Endothelial cell of umbilical vein (primary cell): Measurements from ENCODE around the gene PPP4R3B. TPM values are rescaled to one million over a fixed set of nuclear protein-coding genes. Genes with fewer than 3 reads are reported as not detected.
A peak's percentile ranks its signal among the peaks of the same experiment; 100 is the strongest.

ENCODE experiments used
- BruUV-seq: library from RNA; stranded (reverse); fragments of 400-500 nt; replicated peaks from 2 replicates; lab custom pipeline; 2021; lab: Mats Ljungman, UMichigan
- CTCF ChIA-PET: fragments of 300-600, 350-600 bp; sonication (Branson Sonifier 250); formaldehyde crosslinking; loops from one replicate; lab custom pipeline; 2021; ENCODE audit warnings: antibody characterized with exemption, inconsistent platforms; lab: Charles Lee
- POLR2A ChIA-PET: fragments of 300-600, 350-600 bp; sonication (Branson Sonifier 250); formaldehyde crosslinking; loops from one replicate; lab custom pipeline; 2021; ENCODE audit warnings: antibody characterized with exemption, inconsistent platforms; lab: Charles Lee
- DNase-seq: peaks from one replicate; pipeline ENCODE4 v3.0.0-alpha.2; 2011; ENCODE audit warnings: low read depth, low spot score
- FAIRE-seq: peaks from 2 replicates; lab custom pipeline; 2011; peaks lifted over from hg19 to GRCh38; lab: Jason Lieb, UNC
- H2AFZ ChIP-seq: 2 replicates; pipeline ENCODE4 v1.6.0; 2012; ENCODE audit warnings: low read depth, low read length, control low read depth, inconsistent platforms
- H3K27ac ChIP-seq: 2 replicates; pipeline ENCODE4 v1.5.1; 2011; ENCODE audit warnings: low read depth, mild to moderate bottlenecking, control low read depth, low read length, moderate library complexity; ENCODE audit not compliant: insufficient read depth
- H3K27me3 ChIP-seq, 2 experiments: 2 replicates each; pipeline versions ENCODE4 v1.6.0 to v1.6.1; 2011; ENCODE audit warnings: low read length in 2 of 2, mixed read lengths in 1 of 2; ENCODE audit not compliant: control insufficient read depth in 2 of 2, insufficient read depth in 2 of 2
- H3K36me3 ChIP-seq, 2 experiments: 2 replicates in 1 of 2; 3 replicates in 1 of 2; pipeline ENCODE4 v1.5.1; 2011; ENCODE audit warnings: low read length in 2 of 2, mild to moderate bottlenecking in 1 of 2, moderate library complexity in 1 of 2; ENCODE audit not compliant: control insufficient read depth in 2 of 2, insufficient read depth in 2 of 2; ENCODE audit errors: extremely low read depth in 1 of 2
- H3K4me1 ChIP-seq: 3 replicates; pipeline ENCODE4 v1.5.1; 2011; ENCODE audit warnings: mild to moderate bottlenecking, low read length; ENCODE audit not compliant: control insufficient read depth, insufficient read depth; ENCODE audit errors: extremely low read depth
- H3K4me2 ChIP-seq: 2 replicates; pipeline ENCODE4 v1.6.1; 2011; ENCODE audit warnings: low read length, control low read depth, mixed read lengths; ENCODE audit not compliant: insufficient read depth
- H3K4me3 ChIP-seq, 3 experiments: fragments of 200-600 bp in 1 of 3; sonication (generic), shearing (Covaris generic) in 1 of 3; replicated peaks in 1 of 3; 2 replicates each; pipeline ENCODE4 v1.5.1; 2011 to 2016; ENCODE audit warnings: control low read depth in 3 of 3, low read length in 3 of 3, mild to moderate bottlenecking in 2 of 3, inconsistent platforms in 1 of 3, low read depth in 1 of 3, moderate library complexity in 1 of 3; ENCODE audit not compliant: insufficient read depth in 1 of 3
- H3K79me2 ChIP-seq: 2 replicates; pipeline ENCODE4 v1.6.0; 2012; ENCODE audit warnings: low read length, inconsistent platforms; ENCODE audit not compliant: control insufficient read depth, insufficient read depth
- H3K9ac ChIP-seq: replicated peaks from 2 replicates; pipeline ENCODE3; 2011; ENCODE audit warnings: low read length, control low read depth; ENCODE audit not compliant: insufficient read depth; ENCODE audit errors: extremely low read depth
- H3K9me1 ChIP-seq: replicated peaks from 3 replicates; pipeline ENCODE4 v1.6.0; 2011; ENCODE audit warnings: mild to moderate bottlenecking, low read length; ENCODE audit not compliant: control insufficient read depth, insufficient read depth; ENCODE audit errors: extremely low read depth
- H3K9me3 ChIP-seq: replicated peaks from 2 replicates; pipeline ENCODE4 v1.5.1; 2012; ENCODE audit warnings: low read length, inconsistent platforms; ENCODE audit not compliant: control insufficient read depth, insufficient read depth
- H4K20me1 ChIP-seq: replicated peaks from 2 replicates; pipeline ENCODE3; 2011; ENCODE audit warnings: mild to moderate bottlenecking, low read length; ENCODE audit not compliant: control insufficient read depth, insufficient read depth; ENCODE audit errors: extremely low read depth
- EZH2 ChIP-seq: IDR thresholded peaks from 2 replicates; pipeline ENCODE4 v1.6.1; 2012; ENCODE audit warnings: borderline replicate concordance, low read depth, mild to moderate bottlenecking, moderate library complexity, low read length, inconsistent platforms; ENCODE audit not compliant: severe bottlenecking
- FOS ChIP-seq: IDR thresholded peaks from 2 replicates; pipeline ENCODE4 v1.6.1; 2011; ENCODE audit warnings: mild to moderate bottlenecking, low read length, moderate library complexity, borderline replicate concordance; ENCODE audit not compliant: insufficient read depth
- GATA2 ChIP-seq: IDR thresholded peaks from 2 replicates; pipeline ENCODE4 v1.7.0; 2011; ENCODE audit warnings: low read depth, mild to moderate bottlenecking, moderate library complexity, mixed read lengths, low read length; ENCODE audit not compliant: insufficient read length, insufficient read depth
- JUN ChIP-seq: IDR thresholded peaks from 2 replicates; pipeline ENCODE4 v1.6.1; 2011; ENCODE audit warnings: borderline replicate concordance, low read depth; ENCODE audit not compliant: insufficient read length, insufficient read depth
- MYC ChIP-seq: IDR thresholded peaks from one replicate; pipeline ENCODE4 v1.6.1; 2011; ENCODE audit warnings: mild to moderate bottlenecking, low read depth, low read length
- POLR2A ChIP-seq: IDR thresholded peaks from 2 replicates; pipeline ENCODE4 v1.6.1; 2012; ENCODE audit warnings: low read depth, mild to moderate bottlenecking, control low read depth, low read length
- POLR2AphosphoS5 ChIP-seq: IDR thresholded peaks from 2 replicates; pipeline ENCODE4 v1.6.1; 2012; ENCODE audit warnings: low read depth, mild to moderate bottlenecking, control low read depth, low read length, moderate library complexity; ENCODE audit not compliant: insufficient read depth
- dilution Hi-C: fragments of 300-500 bp; cut with MboI; formaldehyde crosslinking; loops from one replicate; pipeline ENCODE4 v1.15.0; 2019; ENCODE audit warnings: low sequenced_read_pairs; ENCODE audit not compliant: extremely low pct_ligation_motif_present
- intact Hi-C: fragments of 100-400 bp; cut with micrococcal nuclease; formaldehyde crosslinking; loops from one replicate; pipeline ENCODE4 v1.10.0; 2022
- polyA plus RNA-seq, 4 experiments: library from polyadenylated mRNA; depleted of rRNA in 3 of 4; stranded (reverse) in 3 of 4; unstranded in 1 of 4; fragments of >200 nt; gene quantifications; 2 replicates each; pipeline versions ENCODE4 v1.2.1 to v1.2.3, GENCODE V29; 2011 to 2012; ENCODE audit warnings: missing spikeins in 1 of 4
- total RNA-seq: library from RNA; stranded (reverse); gene quantifications from 2 replicates; pipeline ENCODE4 v1.2.3, GENCODE V29; 2021
- TF ChIP-seq, protein P1 (sequence below), 2 donors: IDR thresholded peaks; 1 replicate in 1 of 2; 2 replicates in 1 of 2; pipeline ENCODE4 v1.5.1; 2011; ENCODE audit warnings: low read length in 2 of 2, mild to moderate bottlenecking in 2 of 2, moderate library complexity in 2 of 2, control low read depth in 1 of 2, inconsistent platforms in 1 of 2, low read depth in 1 of 2; ENCODE audit not compliant: insufficient read depth in 1 of 2; ENCODE audit errors: extremely low read depth in 1 of 2
- TF ChIP-seq, protein P2 (sequence below): IDR thresholded peaks from 2 replicates; pipeline ENCODE4 v1.6.1; 2011; ENCODE audit not compliant: insufficient read depth, insufficient read length

PPP4R3B gene
- total and polyA plus RNA-seq, 2 donors (not counting 3 experiments of a cell fraction or from before 2014, with no cell fraction given), result 11.2 to 51.5 TPM

DNA sequence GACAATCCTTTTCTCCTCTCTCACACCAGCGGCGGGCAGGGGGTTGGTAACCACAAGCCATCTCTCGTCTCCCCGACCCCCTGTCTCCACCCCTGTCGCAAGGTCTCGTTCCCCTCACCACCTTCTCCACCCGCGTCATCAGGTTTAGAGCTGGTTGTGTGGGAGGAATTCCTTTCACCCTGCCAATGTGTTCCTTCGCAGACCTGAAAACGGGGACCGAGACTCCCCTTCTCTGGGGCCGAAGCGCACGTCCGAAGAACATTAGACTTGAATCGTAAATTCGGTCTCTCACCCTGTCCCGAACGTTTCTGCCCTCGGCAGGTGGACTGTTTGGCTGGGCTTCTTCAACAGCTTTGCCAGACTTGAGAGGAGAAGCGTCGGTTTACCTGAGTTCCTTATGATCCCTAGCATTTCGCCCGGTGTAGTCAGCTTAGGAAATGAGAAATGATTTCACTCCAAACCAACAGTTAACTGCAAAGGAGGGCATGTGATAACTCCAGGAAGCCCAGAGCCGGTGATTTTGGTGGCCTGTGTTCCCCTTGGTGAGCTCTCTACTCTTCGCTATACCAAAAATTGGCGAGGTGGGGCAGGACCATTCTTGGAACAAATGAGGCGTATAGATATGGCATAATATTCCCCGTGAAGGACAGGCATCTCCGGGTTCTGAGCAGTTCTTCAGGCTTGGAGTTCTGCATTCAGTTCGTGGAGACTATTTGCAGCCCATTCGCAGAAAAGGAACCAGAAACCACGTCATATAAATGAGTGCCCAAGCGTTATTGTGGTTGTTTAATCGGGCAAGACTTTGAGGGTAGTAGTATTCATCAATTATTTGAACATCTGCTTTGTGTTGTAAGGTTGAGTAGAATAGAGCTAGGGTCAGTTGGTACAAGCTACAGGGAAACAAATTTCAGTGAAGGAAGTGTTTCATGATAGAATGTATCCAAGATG, 97.2 kb downstream of the PPP4R3B start:
- H3K27me3 ChIP-seq, result no peaks in the 10 kb centered on the region
- TSS peak; percentile 63 for BruUV-seq
- peak overlapping the region; percentile 63 for H3K9ac ChIP-seq
- peak overlapping the region; percentile 21 for H3K27ac ChIP-seq
- peak overlapping the region; percentile 89 for H3K4me2 ChIP-seq
- intact Hi-C loops (loop anchor here (1.0 to 10.0 kb wide), 2 partner anchors 97 to 285 kb away; partner anchors contain the start of genes CLHC1, PPP4R3B and RPS27A), dilution Hi-C loops (no loop called here)
- TF ChIP-seq, protein P1, sequence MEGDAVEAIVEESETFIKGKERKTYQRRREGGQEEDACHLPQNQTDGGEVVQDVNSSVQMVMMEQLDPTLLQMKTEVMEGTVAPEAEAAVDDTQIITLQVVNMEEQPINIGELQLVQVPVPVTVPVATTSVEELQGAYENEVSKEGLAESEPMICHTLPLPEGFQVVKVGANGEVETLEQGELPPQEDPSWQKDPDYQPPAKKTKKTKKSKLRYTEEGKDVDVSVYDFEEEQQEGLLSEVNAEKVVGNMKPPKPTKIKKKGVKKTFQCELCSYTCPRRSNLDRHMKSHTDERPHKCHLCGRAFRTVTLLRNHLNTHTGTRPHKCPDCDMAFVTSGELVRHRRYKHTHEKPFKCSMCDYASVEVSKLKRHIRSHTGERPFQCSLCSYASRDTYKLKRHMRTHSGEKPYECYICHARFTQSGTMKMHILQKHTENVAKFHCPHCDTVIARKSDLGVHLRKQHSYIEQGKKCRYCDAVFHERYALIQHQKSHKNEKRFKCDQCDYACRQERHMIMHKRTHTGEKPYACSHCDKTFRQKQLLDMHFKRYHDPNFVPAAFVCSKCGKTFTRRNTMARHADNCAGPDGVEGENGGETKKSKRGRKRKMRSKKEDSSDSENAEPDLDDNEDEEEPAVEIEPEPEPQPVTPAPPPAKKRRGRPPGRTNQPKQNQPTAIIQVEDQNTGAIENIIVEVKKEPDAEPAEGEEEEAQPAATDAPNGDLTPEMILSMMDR (IDR thresholded peaks at IDR 0.05; ENCODE audit: extremely low read depth in 1 of 2, insufficient read depth in 1 of 2, low read depth in 1 of 2, low read length in 2 of 2), result no peak
- TF ChIP-seq EZH2, result no peak
- no peak for TF ChIP-seq POLR2A
- TF ChIP-seq POLR2AphosphoS5, result no peak
- no peak for TF ChIP-seq FOS
- no peak for TF ChIP-seq JUN
- TF ChIP-seq GATA2, result no peak
- TF ChIP-seq, protein P2, sequence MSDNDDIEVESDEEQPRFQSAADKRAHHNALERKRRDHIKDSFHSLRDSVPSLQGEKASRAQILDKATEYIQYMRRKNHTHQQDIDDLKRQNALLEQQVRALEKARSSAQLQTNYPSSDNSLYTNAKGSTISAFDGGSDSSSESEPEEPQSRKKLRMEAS, result no peak
- TF ChIP-seq MYC, result no peak
- peaks cover 4% of the 10 kb centered on the region for H3K4me1 ChIP-seq
- H3K79me2 ChIP-seq, result peaks cover 2% of the 10 kb centered on the region
- POLR2A ChIA-PET, result interaction anchor here (1.2 kb wide), 1 partner anchor 100 kb away, joined by 7 read pairs; the partner anchor contains the start of gene CCDC88A
- peaks cover 0 to 4% of the 10 kb centered on the region in 2 experiments for H3K36me3 ChIP-seq
- peak; percentile 15 for FAIRE-seq
- H4K20me1 ChIP-seq, result no peaks in the 10 kb centered on the region
- no peaks in the 10 kb centered on the region for H3K9me1 ChIP-seq
- peak overlapping the region; percentile 61 to 91 (median 63) for H3K4me3 ChIP-seq
- CTCF ChIA-PET, result interaction anchor here (0.7 to 2.3 kb wide), 15 partner anchors 10 to 855 kb away, joined by 3 to 9 read pairs (median 3); partner anchors contain the start of gene CCDC88A
- H2AFZ ChIP-seq, result peak overlapping the region; percentile 36
- H3K9me3 ChIP-seq, result no peaks in the 10 kb centered on the region
- DNase-seq, result peak; percentile 55
